DOHH2 (cell line): ENCODE data around the gene AGTRAP.

Experiments used
- EZH2phosphoT487 ChIP-seq: fragments of 200-600 bp; sonication (generic); IDR thresholded peaks from 2 replicates; pipeline ENCODE4 v1.6.1; 2017; ENCODE audit warnings: borderline replicate concordance, mild to moderate bottlenecking, antibody characterized with exemption, low read length, moderate library complexity, mixed read lengths
- TF ChIP-seq, protein P1 (sequence below): fragments of 200-600 bp; sonication (generic); IDR thresholded peaks from one replicate; pipeline ENCODE4 v1.5.1; 2014; ENCODE audit warnings: antibody characterized with exemption, mild to moderate bottlenecking, low read depth, low read length; ENCODE audit not compliant: poor library complexity, severe bottlenecking

DNA sequence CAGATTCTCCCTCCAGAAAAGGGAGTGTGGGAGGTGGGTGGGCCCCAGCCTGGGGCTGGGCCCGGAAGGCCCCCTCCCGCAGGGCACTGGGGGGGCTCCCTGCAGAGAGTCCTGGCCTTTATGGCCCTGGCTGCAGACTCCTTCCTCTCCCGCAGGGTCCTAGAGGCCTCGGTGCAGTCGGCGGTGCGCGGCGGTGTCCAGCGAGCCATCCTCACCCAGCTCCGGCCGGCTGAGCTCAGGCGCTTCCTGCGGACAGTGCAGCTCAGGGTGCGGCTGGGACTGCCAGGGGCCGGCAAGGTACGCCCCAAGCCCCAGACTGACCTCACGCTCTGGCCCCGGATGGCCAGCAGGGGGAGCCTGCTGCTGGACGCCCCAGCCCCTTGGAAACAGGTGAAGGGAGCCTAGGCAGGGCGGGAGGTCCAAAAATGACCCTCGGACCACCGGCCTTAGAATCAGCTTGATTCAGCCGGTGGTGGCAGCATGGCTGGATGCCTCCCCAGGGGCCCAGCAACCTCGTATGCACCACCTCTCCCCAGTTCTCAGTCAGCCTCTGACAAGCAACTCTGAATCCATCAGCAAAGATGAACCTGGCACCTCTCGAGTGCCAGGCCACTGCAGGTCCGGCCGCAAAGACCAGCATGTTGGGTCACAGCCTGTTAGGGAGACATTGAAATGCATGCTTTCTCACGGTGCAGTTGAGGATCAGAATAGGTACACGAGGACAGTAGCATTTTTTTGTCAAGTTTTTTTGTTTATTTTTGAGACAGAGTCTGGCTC lies 49.2 kb downstream of the AGTRAP start:
- TF ChIP-seq, protein P1, sequence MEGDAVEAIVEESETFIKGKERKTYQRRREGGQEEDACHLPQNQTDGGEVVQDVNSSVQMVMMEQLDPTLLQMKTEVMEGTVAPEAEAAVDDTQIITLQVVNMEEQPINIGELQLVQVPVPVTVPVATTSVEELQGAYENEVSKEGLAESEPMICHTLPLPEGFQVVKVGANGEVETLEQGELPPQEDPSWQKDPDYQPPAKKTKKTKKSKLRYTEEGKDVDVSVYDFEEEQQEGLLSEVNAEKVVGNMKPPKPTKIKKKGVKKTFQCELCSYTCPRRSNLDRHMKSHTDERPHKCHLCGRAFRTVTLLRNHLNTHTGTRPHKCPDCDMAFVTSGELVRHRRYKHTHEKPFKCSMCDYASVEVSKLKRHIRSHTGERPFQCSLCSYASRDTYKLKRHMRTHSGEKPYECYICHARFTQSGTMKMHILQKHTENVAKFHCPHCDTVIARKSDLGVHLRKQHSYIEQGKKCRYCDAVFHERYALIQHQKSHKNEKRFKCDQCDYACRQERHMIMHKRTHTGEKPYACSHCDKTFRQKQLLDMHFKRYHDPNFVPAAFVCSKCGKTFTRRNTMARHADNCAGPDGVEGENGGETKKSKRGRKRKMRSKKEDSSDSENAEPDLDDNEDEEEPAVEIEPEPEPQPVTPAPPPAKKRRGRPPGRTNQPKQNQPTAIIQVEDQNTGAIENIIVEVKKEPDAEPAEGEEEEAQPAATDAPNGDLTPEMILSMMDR = peak; percentile 97
- TF ChIP-seq EZH2phosphoT487 = no peak
